Measurements from ENCODE around the gene SCYGR6.
"Not testable (repeated sequence)": the region's sequence is repeated elsewhere in the genome, so short reads cannot be mapped to it uniquely, and the experiment has no call there.

Gene SCYGR6

DNA sequence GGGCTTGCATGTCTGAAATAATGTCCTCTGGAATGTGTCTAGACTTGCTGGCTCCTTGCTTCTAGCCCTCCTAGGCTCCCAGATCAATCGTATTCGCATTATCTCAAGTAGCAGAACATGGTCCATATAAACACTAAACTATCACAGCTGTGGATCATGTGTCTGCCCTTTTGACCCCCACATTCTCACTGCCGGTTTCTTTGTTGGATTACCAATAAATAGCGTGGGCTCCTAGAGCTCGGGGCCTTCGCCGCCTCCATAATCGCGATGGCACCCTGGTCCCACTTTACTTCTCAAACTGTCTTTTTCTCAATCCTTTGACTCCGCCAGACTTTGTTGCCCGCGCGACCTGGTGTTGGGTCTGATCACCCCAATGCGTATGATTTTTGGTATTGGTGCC lies 14.8 kb upstream of the SCYGR6 start:
- no peaks in the 10 kb centered on the region for H3K27me3 Mint-ChIP-seq (ENCODE audit: low read depth)
- no peak overlapping the region for H3K4me3 Mint-ChIP-seq
- DNase-seq (ENCODE audit: low spot score): no peak
- H3K27ac Mint-ChIP-seq: no peak overlapping the region
- H3K4me1 Mint-ChIP-seq (ENCODE audit: low read depth): no peaks in the 10 kb centered on the region
- no peaks in the 10 kb centered on the region for H3K9me3 Mint-ChIP-seq
- H3K36me3 Mint-ChIP-seq (ENCODE audit: low read depth): no peaks in the 10 kb centered on the region

DNA sequence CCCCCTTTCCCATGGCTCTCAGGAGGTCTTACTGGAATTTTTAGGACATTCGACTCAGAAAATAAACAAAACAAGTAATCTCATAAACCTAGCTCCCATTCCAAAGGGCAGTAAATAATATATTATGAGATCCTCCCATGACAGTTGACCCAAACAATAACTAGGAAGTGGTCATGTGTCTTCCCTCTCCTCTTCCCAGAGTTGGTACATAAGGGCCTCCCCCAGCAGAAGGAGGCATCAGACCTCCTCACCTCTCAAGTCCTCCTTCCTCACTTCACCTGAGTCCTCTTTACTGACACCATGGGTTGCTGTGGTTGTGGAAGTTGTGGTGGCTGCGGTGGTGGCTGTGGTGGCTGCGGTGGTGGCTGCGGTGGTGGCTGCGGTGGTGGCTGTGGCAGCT lies 3.5 kb upstream of the SCYGR6 start, which contains the start of gene SCYGR7:
Gene SCYGR7, plus strand, starts transcription at position 301 of the 400 bp plus-strand sequence. Its CDS starts 0 bp downstream, at position 301.
- H3K36me3 Mint-ChIP-seq (ENCODE audit: low read depth): no peaks in the 10 kb centered on the region
- no peaks in the 10 kb centered on the region for H3K4me1 Mint-ChIP-seq (ENCODE audit: low read depth)
- no peaks in the 10 kb centered on the region for H3K27me3 Mint-ChIP-seq (ENCODE audit: low read depth)
- H3K4me3 Mint-ChIP-seq: no peak within 1 kb of the TSS
- no peaks in the 10 kb centered on the region for H3K9me3 Mint-ChIP-seq
- H3K27ac Mint-ChIP-seq: no peak within 1 kb of the TSS
- DNase-seq (ENCODE audit: low spot score): no peak

- H3K9me3 Mint-ChIP-seq; H3K4me3 Mint-ChIP-seq; H3K36me3 Mint-ChIP-seq (ENCODE audit: low read depth); DNase-seq (ENCODE audit: low spot score); H3K4me1 Mint-ChIP-seq (ENCODE audit: low read depth); H3K27ac Mint-ChIP-seq; H3K27me3 Mint-ChIP-seq (ENCODE audit: low read depth): not testable (repeated sequence)
Observed at GRCh38 chr2:227722821-227723220, 1.7 kb downstream of the SCYGR6 start.

- peaks cover 13% of the 10 kb centered on the region for H3K27me3 Mint-ChIP-seq (ENCODE audit: low read depth)
- DNase-seq (ENCODE audit: low spot score): no peak
- no peak overlapping the region for H3K4me3 Mint-ChIP-seq
- no peaks in the 10 kb centered on the region for H3K9me3 Mint-ChIP-seq
- H3K36me3 Mint-ChIP-seq (ENCODE audit: low read depth): no peaks in the 10 kb centered on the region
- no peaks in the 10 kb centered on the region for H3K4me1 Mint-ChIP-seq (ENCODE audit: low read depth)
- no peak overlapping the region for H3K27ac Mint-ChIP-seq
Observed at GRCh38 chr2:227720680-227721079, 3.9 kb downstream of the SCYGR6 start.

DNA sequence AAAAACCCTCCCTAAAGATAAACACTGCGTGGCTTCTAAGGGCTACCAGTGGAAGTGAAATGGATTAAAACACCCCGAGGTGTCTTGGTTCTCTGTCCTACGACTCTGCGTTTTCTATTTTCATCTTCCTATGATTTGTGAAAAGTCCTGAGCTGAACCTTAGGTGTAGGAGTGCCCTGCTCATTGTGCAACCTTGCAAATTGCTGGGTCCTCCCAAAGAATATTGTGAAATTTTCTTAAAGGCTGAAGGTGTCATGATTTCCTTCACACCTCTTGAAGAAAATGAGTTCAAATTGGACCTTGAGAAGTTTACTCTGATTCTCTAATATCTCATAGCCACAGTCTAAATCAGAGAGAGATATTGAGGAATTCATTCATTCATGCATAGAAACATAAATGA lies 4.9 kb downstream of the SCYGR6 start:
- H3K36me3 Mint-ChIP-seq (ENCODE audit: low read depth): no peaks in the 10 kb centered on the region
- no peak for DNase-seq (ENCODE audit: low spot score)
- H3K9me3 Mint-ChIP-seq: no peaks in the 10 kb centered on the region
- H3K27me3 Mint-ChIP-seq (ENCODE audit: low read depth): peaks cover 13% of the 10 kb centered on the region
- H3K4me1 Mint-ChIP-seq (ENCODE audit: low read depth): no peaks in the 10 kb centered on the region
- H3K4me3 Mint-ChIP-seq: no peak overlapping the region
- no peak overlapping the region for H3K27ac Mint-ChIP-seq

- no peak within 1 kb of the TSS for H3K4me3 Mint-ChIP-seq
- DNase-seq (ENCODE audit: low spot score): no peak
- H3K27me3 Mint-ChIP-seq (ENCODE audit: low read depth): peaks cover 13% of the 10 kb centered on the region
- H3K36me3 Mint-ChIP-seq (ENCODE audit: low read depth): no peaks in the 10 kb centered on the region
- H3K4me1 Mint-ChIP-seq (ENCODE audit: low read depth): no peaks in the 10 kb centered on the region
- H3K9me3 Mint-ChIP-seq: no peaks in the 10 kb centered on the region
- no peak within 1 kb of the TSS for H3K27ac Mint-ChIP-seq
Observed at GRCh38 chr2:227717687-227718567, 6.6 kb downstream of the SCYGR6 start, which contains the start of gene SLC19A3. Gene SLC19A3 (minus strand): TSS chr2:227718028. CDS start chr2:227702318, 15,710 bp downstream.

- H3K4me1 Mint-ChIP-seq (ENCODE audit: low read depth): no peaks in the 10 kb centered on the region
- no peaks in the 10 kb centered on the region for H3K9me3 Mint-ChIP-seq
- H3K4me3 Mint-ChIP-seq: no peak overlapping the region
- no peaks in the 10 kb centered on the region for H3K36me3 Mint-ChIP-seq (ENCODE audit: low read depth)
- H3K27ac Mint-ChIP-seq: no peak overlapping the region
- DNase-seq (ENCODE audit: low spot score): no peak
- H3K27me3 Mint-ChIP-seq (ENCODE audit: low read depth): peaks cover 13% of the 10 kb centered on the region
Observed at GRCh38 chr2:227716501-227716900, 8.1 kb downstream of the SCYGR6 start.

GRCh38 chr2:227713291-227713690 lies 11.3 kb downstream of the SCYGR6 start:
- Mint-ChIP-seq H3K4me3 (no peak overlapping the region), H3K9me3 (no peaks in the 10 kb centered on the region), H3K27ac (no peak overlapping the region), H3K36me3 (ENCODE audit: low read depth) (no peaks in the 10 kb centered on the region), H3K27me3 (ENCODE audit: low read depth) (peaks cover 13% of the 10 kb centered on the region), H3K4me1 (ENCODE audit: low read depth) (no peaks in the 10 kb centered on the region)
- no peak for DNase-seq (ENCODE audit: low spot score)

GRCh38 chr2:227710986-227711385 lies 13.6 kb downstream of the SCYGR6 start:
- H3K4me1 Mint-ChIP-seq (ENCODE audit: low read depth): no peaks in the 10 kb centered on the region
- no peaks in the 10 kb centered on the region for H3K9me3 Mint-ChIP-seq
- H3K36me3 Mint-ChIP-seq (ENCODE audit: low read depth): no peaks in the 10 kb centered on the region
- H3K27ac Mint-ChIP-seq: no peak overlapping the region
- no peak overlapping the region for H3K4me3 Mint-ChIP-seq
- DNase-seq (ENCODE audit: low spot score): no peak
- no peaks in the 10 kb centered on the region for H3K27me3 Mint-ChIP-seq (ENCODE audit: low read depth)

GRCh38 chr2:227707390-227707789 lies 17.2 kb downstream of the SCYGR6 start:
- Mint-ChIP-seq H3K4me3 (no peak overlapping the region), H3K36me3 (ENCODE audit: low read depth) (no peaks in the 10 kb centered on the region), H3K9me3 (no peaks in the 10 kb centered on the region), H3K27ac (no peak overlapping the region), H3K27me3 (ENCODE audit: low read depth) (no peaks in the 10 kb centered on the region), H3K4me1 (ENCODE audit: low read depth) (no peaks in the 10 kb centered on the region)
- DNase-seq (ENCODE audit: low spot score): no peak

- no peaks in the 10 kb centered on the region for H3K9me3 Mint-ChIP-seq
- H3K36me3 Mint-ChIP-seq (ENCODE audit: low read depth): no peaks in the 10 kb centered on the region
- DNase-seq (ENCODE audit: low spot score): no peak
- no peaks in the 10 kb centered on the region for H3K4me1 Mint-ChIP-seq (ENCODE audit: low read depth)
- no peak overlapping the region for H3K27ac Mint-ChIP-seq
- no peaks in the 10 kb centered on the region for H3K27me3 Mint-ChIP-seq (ENCODE audit: low read depth)
- H3K4me3 Mint-ChIP-seq: no peak overlapping the region
Observed at GRCh38 chr2:227706859-227707258, 17.7 kb downstream of the SCYGR6 start.

GRCh38 chr2:227703961-227704360 lies 20.6 kb downstream of the SCYGR6 start:
- Mint-ChIP-seq H3K27ac (no peak overlapping the region), H3K27me3 (ENCODE audit: low read depth) (no peaks in the 10 kb centered on the region), H3K4me1 (ENCODE audit: low read depth) (no peaks in the 10 kb centered on the region), H3K4me3 (no peak overlapping the region), H3K9me3 (no peaks in the 10 kb centered on the region), H3K36me3 (ENCODE audit: low read depth) (no peaks in the 10 kb centered on the region)
- no peak for DNase-seq (ENCODE audit: low spot score)

- no peak for DNase-seq (ENCODE audit: low spot score)
- H3K4me1 Mint-ChIP-seq (ENCODE audit: low read depth): no peaks in the 10 kb centered on the region
- no peaks in the 10 kb centered on the region for H3K27me3 Mint-ChIP-seq (ENCODE audit: low read depth)
- no peak overlapping the region for H3K4me3 Mint-ChIP-seq
- no peak overlapping the region for H3K27ac Mint-ChIP-seq
- H3K36me3 Mint-ChIP-seq (ENCODE audit: low read depth): no peaks in the 10 kb centered on the region
- no peaks in the 10 kb centered on the region for H3K9me3 Mint-ChIP-seq
Observed at GRCh38 chr2:227703280-227703732, 21.3 kb downstream of the SCYGR6 start.

DNA sequence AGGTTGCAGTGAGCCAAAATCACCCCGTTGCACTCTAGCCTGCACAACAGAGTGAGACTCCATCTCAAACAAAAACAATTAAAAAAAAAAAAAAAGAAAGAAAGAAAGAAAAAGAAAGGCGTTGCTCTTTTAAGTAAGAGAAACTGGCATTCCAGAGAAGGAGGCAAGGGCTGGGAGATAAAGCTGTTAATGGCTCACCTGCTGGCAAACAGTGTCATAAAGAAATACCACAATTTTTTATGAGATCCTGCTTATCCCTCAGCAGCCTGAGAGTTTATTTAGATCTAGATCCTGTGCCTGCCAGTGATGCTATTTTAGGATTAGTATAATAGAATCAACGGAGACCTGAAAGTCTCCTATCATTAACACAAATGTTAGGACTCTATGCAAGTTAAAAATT lies 23.0 kb downstream of the SCYGR6 start:
- Mint-ChIP-seq H3K4me3 (no peak overlapping the region), H3K36me3 (ENCODE audit: low read depth) (no peaks in the 10 kb centered on the region), H3K27me3 (ENCODE audit: low read depth) (no peaks in the 10 kb centered on the region), H3K9me3 (no peaks in the 10 kb centered on the region), H3K27ac (no peak overlapping the region), H3K4me1 (ENCODE audit: low read depth) (no peaks in the 10 kb centered on the region)
- no peak for DNase-seq (ENCODE audit: low spot score)
